ENCODE data around the gene MXRA7.

MXRA7 gene

GRCh38 chr17:76683011-76683755 is 27.6 kb downstream of the MXRA7 start:
- in situ Hi-C loops (cut with HindIII; ENCODE audit: low pct_unique_long_range_greater_than_20kb, low sequenced_read_pairs) = no loop called here
- TF ChIP-seq JUND (IDR thresholded peaks at IDR 0.05; ENCODE audit: low read depth) = no peak
- no peak for DNase-seq (ENCODE audit: low read depth in 1 of 2, low spot score in 1 of 2)

- in situ Hi-C loops (cut with HindIII; ENCODE audit: low pct_unique_long_range_greater_than_20kb, low sequenced_read_pairs) = no loop called here
- DNase-seq (ENCODE audit: low read depth in 1 of 2, low spot score in 1 of 2) = no peak
- TF ChIP-seq JUND (IDR thresholded peaks at IDR 0.05; ENCODE audit: low read depth) = no peak
Observed at GRCh38 chr17:76682296-76682695, 28.5 kb downstream of the MXRA7 start.

- DNase-seq (ENCODE audit: low read depth in 1 of 2, low spot score in 1 of 2) = peak; percentile 81 to 85
- in situ Hi-C loops (cut with HindIII; ENCODE audit: low pct_unique_long_range_greater_than_20kb, low sequenced_read_pairs) = no loop called here
- no peak for TF ChIP-seq JUND (IDR thresholded peaks at IDR 0.05; ENCODE audit: low read depth)
Observed at GRCh38 chr17:76681222-76682137, 29.3 kb downstream of the MXRA7 start.

GRCh38 chr17:76679239-76679638 is 31.5 kb downstream of the MXRA7 start:
- no peak for DNase-seq (ENCODE audit: low read depth in 1 of 2, low spot score in 1 of 2)
- no peak for TF ChIP-seq JUND (IDR thresholded peaks at IDR 0.05; ENCODE audit: low read depth)
- in situ Hi-C loops (cut with HindIII; ENCODE audit: low pct_unique_long_range_greater_than_20kb, low sequenced_read_pairs) = no loop called here

- TF ChIP-seq JUND (IDR thresholded peaks at IDR 0.05; ENCODE audit: low read depth) = no peak
- in situ Hi-C loops (cut with HindIII; ENCODE audit: low pct_unique_long_range_greater_than_20kb, low sequenced_read_pairs) = no loop called here
- no peak for DNase-seq (ENCODE audit: low read depth in 1 of 2, low spot score in 1 of 2)
Observed at GRCh38 chr17:76678330-76678729, 32.4 kb downstream of the MXRA7 start.

GRCh38 chr17:76677406-76677805 is 33.4 kb downstream of the MXRA7 start:
- no peak for DNase-seq (ENCODE audit: low read depth in 1 of 2, low spot score in 1 of 2)
- in situ Hi-C loops (cut with HindIII; ENCODE audit: low pct_unique_long_range_greater_than_20kb, low sequenced_read_pairs) = no loop called here
- TF ChIP-seq JUND (IDR thresholded peaks at IDR 0.05; ENCODE audit: low read depth) = no peak

- in situ Hi-C loops (cut with HindIII; ENCODE audit: low pct_unique_long_range_greater_than_20kb, low sequenced_read_pairs) = no loop called here
- TF ChIP-seq JUND (IDR thresholded peaks at IDR 0.05; ENCODE audit: low read depth) = no peak
- no peak for DNase-seq (ENCODE audit: low read depth in 1 of 2, low spot score in 1 of 2)
Observed at GRCh38 chr17:76676629-76677028, 34.1 kb downstream of the MXRA7 start.

GRCh38 chr17:76675648-76676047 is 35.1 kb downstream of the MXRA7 start:
- in situ Hi-C loops (cut with HindIII; ENCODE audit: low pct_unique_long_range_greater_than_20kb, low sequenced_read_pairs) = no loop called here
- no peak for TF ChIP-seq JUND (IDR thresholded peaks at IDR 0.05; ENCODE audit: low read depth)
- no peak for DNase-seq (ENCODE audit: low read depth in 1 of 2, low spot score in 1 of 2)

GRCh38 chr17:76674600-76674999 is 36.2 kb downstream of the MXRA7 start:
- no peak for DNase-seq (ENCODE audit: low read depth in 1 of 2, low spot score in 1 of 2)
- in situ Hi-C loops (cut with HindIII; ENCODE audit: low pct_unique_long_range_greater_than_20kb, low sequenced_read_pairs) = no loop called here
- no peak for TF ChIP-seq JUND (IDR thresholded peaks at IDR 0.05; ENCODE audit: low read depth)

GRCh38 chr17:76673729-76674128 is 37.0 kb downstream of the MXRA7 start:
- no peak for DNase-seq (ENCODE audit: low read depth in 1 of 2, low spot score in 1 of 2)
- in situ Hi-C loops (cut with HindIII; ENCODE audit: low pct_unique_long_range_greater_than_20kb, low sequenced_read_pairs) = no loop called here
- no peak for TF ChIP-seq JUND (IDR thresholded peaks at IDR 0.05; ENCODE audit: low read depth)

- in situ Hi-C loops (cut with HindIII; ENCODE audit: low pct_unique_long_range_greater_than_20kb, low sequenced_read_pairs) = no loop called here
- DNase-seq (ENCODE audit: low read depth in 1 of 2, low spot score in 1 of 2) = no peak
- TF ChIP-seq JUND (IDR thresholded peaks at IDR 0.05; ENCODE audit: low read depth) = no peak
Observed at GRCh38 chr17:76672892-76673291, 37.9 kb downstream of the MXRA7 start.

GRCh38 chr17:76672270-76672851 is 38.4 kb downstream of the MXRA7 start:
- no peak for TF ChIP-seq JUND (IDR thresholded peaks at IDR 0.05; ENCODE audit: low read depth)
- DNase-seq (ENCODE audit: low read depth in 1 of 2, low spot score in 1 of 2) = peak in 1 of 2 experiments; percentile 81
- in situ Hi-C loops (cut with HindIII; ENCODE audit: low pct_unique_long_range_greater_than_20kb, low sequenced_read_pairs) = no loop called here

GRCh38 chr17:76671912-76672262 is 38.9 kb downstream of the MXRA7 start:
- in situ Hi-C loops (cut with HindIII; ENCODE audit: low pct_unique_long_range_greater_than_20kb, low sequenced_read_pairs) = no loop called here
- no peak for DNase-seq (ENCODE audit: low read depth in 1 of 2, low spot score in 1 of 2)
- no peak for TF ChIP-seq JUND (IDR thresholded peaks at IDR 0.05; ENCODE audit: low read depth)

Measured in T47D (cell line).